H54 (cell line): ENCODE results near the gene C19orf25.
A peak's percentile ranks its signal among the peaks of the same experiment; 100 is the strongest.
"Not testable (repeated sequence)": the region's sequence is repeated elsewhere in the genome, so short reads cannot be mapped to it uniquely, and the experiment has no call there.

ENCODE experiments used
- DNase-seq: peaks from one replicate; pipeline ENCODE4 v3.0.0; 2011; ENCODE audit warnings: low spot score, mixed read lengths; ENCODE audit not compliant: insufficient read length
- FAIRE-seq: peaks from 3 replicates; lab custom pipeline; 2011; peaks lifted over from hg19 to GRCh38; lab: Jason Lieb, UNC
- POLR2A ChIP-seq: IDR thresholded peaks from 2 replicates; pipeline ENCODE4 v1.6.1; 2011; ENCODE audit warnings: low read depth, mild to moderate bottlenecking, low read length

The C19orf25 gene

GRCh38 chr19:1507763-1508506, 28.9 kb upstream of the C19orf25 start:
- FAIRE-seq, result peak; percentile 76
- TF ChIP-seq POLR2A, result peak; percentile 38; the same call in 1 of the 2 replicates
- peak; percentile 97 for DNase-seq

GRCh38 chr19:1507192-1507660, 28.2 kb upstream of the C19orf25 start:
- FAIRE-seq (no peak), DNase-seq (no peak)
- TF ChIP-seq POLR2A, result no peak

GRCh38 chr19:1505991-1506881, 27.2 kb upstream of the C19orf25 start:
- DNase-seq (no peak), FAIRE-seq (no peak)
- no peak for TF ChIP-seq POLR2A

GRCh38 chr19:1505012-1505411, 26.0 kb upstream of the C19orf25 start:
- no peak for TF ChIP-seq POLR2A
- FAIRE-seq (no peak), DNase-seq (no peak)

- TF ChIP-seq POLR2A, result no peak
- FAIRE-seq (no peak), DNase-seq (no peak)
These were observed 25.1 kb upstream of the C19orf25 start for GRCh38 chr19:1503925-1504773.

- no peak for TF ChIP-seq POLR2A
- DNase-seq, result no peak
- FAIRE-seq, result no peak
These were observed 24.3 kb upstream of the C19orf25 start for GRCh38 chr19:1503089-1503924.

GRCh38 chr19:1502433-1503088, 23.5 kb upstream of the C19orf25 start:
- TF ChIP-seq POLR2A, result no peak
- no peak for DNase-seq
- FAIRE-seq, result no peak

GRCh38 chr19:1501200-1501595, 22.2 kb upstream of the C19orf25 start:
- DNase-seq (no peak), FAIRE-seq (no peak)
- TF ChIP-seq POLR2A, result no peak

- not testable (repeated sequence) for DNase-seq, FAIRE-seq
These were observed 20.2 kb upstream of the C19orf25 start for GRCh38 chr19:1499231-1499630.

GRCh38 chr19:1497578-1498235, 18.7 kb upstream of the C19orf25 start:
- no peak for DNase-seq
- no peak for TF ChIP-seq POLR2A
- no peak for FAIRE-seq

GRCh38 chr19:1496714-1497577, 17.9 kb upstream of the C19orf25 start:
- no peak for FAIRE-seq
- no peak for DNase-seq
- TF ChIP-seq POLR2A, result no peak
